ENCODE results near the gene HPSE2.

- TF ChIP-seq CTCF (IDR thresholded peaks at IDR 0.05; ENCODE audit: low read depth, low read length, missing input control) (no peak), REST (IDR thresholded peaks at IDR 0.05) (no peak), MAX (IDR thresholded peaks at IDR 0.05) (no peak), RXRA (IDR thresholded peaks at IDR 0.05) (no peak), TAF1 (conservative IDR thresholded peaks at IDR 0.05) (no peak), SP1 (IDR thresholded peaks at IDR 0.05) (no peak), ZBTB33 (IDR thresholded peaks at IDR 0.05) (no peak), HNF4A (conservative IDR thresholded peaks at IDR 0.05) (no peak), EGR1 (IDR thresholded peaks at IDR 0.05; ENCODE audit: low read depth in 2 of 2) (no peak)
These were observed 639.2 kb downstream of the HPSE2 start for GRCh38 chr10:98596404-98596803.
